ENCODE results near the gene HADH. TPM values are rescaled to one million over a fixed set of nuclear protein-coding genes. Genes with fewer than 3 reads are reported as not detected.

The HADH gene
- total RNA-seq: 10 to 100 TPM; 13.1 to 26.3 TPM

DNA sequence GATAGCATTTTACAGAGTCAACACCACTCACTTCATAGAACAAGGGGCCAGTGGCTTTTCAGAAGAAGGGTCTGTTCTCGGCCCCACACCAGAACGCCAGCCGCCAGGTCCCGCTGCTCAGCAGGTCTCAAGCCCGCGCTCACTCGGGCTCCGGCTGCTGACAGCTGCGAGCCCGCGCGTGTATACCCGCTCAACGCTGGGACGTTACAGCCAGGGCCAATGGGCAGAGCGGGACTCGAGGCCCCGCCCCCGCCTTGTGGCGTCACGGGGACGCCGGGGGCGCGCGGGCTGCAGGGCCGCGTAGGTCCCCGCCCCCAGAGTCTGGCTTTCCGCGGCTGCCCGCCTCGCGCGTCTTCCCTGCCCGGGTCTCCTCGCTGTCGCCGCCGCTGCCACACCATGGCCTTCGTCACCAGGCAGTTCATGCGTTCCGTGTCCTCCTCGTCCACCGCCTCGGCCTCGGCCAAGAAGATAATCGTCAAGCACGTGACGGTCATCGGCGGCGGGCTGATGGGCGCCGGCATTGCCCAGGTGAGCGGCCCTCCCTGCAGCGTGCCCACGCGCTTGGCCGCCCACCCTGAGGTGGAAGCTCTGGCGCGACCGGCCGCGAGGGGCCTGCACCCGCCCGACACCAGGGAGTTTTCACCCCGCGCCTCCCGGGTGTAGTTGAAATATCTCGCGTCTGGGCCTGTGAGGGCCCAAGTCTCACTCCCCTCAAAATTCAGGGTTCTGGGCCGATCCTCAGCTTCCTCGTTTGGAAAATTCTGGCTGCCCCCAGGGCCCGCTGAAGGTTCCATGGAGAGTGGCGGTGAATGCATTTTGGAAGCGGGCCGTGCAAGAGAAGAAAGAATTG is at the start of gene HADH:
HADH (plus strand) TSS at position 353 of the 850 bp plus-strand sequence; CDS start at position 397, 44 bp downstream.

Other genes starting within 250 kb of the HADH start
- gene SGMS2, start 165.0 kb upstream of the HADH start, total RNA-seq: 10 to 100 TPM; 15.1 to 20.3 TPM
- gene CYP2U1, start 58.3 kb upstream of the HADH start, total RNA-seq: 10 to 100 TPM; 35.8 to 44.6 TPM
- gene LEF1, start 179.0 kb downstream of the HADH start, total RNA-seq: 10 to 100 TPM; 46.1 to 99.6 TPM